GM12873 (cell line): ENCODE measurements around the gene CHST12.

Experiments used
- CTCF ChIP-seq: IDR thresholded peaks from 2 replicates; pipeline ENCODE4 v1.5.1; 2012; ENCODE audit warnings: low read depth, mild to moderate bottlenecking, moderate library complexity, low read length, control low read depth; ENCODE audit not compliant: insufficient read depth; ENCODE audit errors: missing control alignments

Gene CHST12

GRCh38 chr7:2403014-2403717 lies at the start of gene CHST12:
CHST12 (plus strand) TSS chr7:2403611; CDS start chr7:2432640, 29,029 bp downstream.
- TF ChIP-seq CTCF = no peak

GRCh38 chr7:2353936-2354185 lies 49.5 kb upstream of the CHST12 start:
- TF ChIP-seq CTCF = no peak

- no peak for TF ChIP-seq CTCF
Measured at GRCh38 chr7:2354186-2354938, 49.0 kb upstream of the CHST12 start, which contains the start of gene EIF3B. EIF3B (plus strand) TSS chr7:2354827; CDS start chr7:2354922, 95 bp downstream.

GRCh38 chr7:2354939-2355704 lies 48.3 kb upstream of the CHST12 start:
- no peak for TF ChIP-seq CTCF

GRCh38 chr7:2355705-2356008 lies 47.8 kb upstream of the CHST12 start:
- TF ChIP-seq CTCF = no peak

GRCh38 chr7:2357165-2357564 lies 46.2 kb upstream of the CHST12 start:
- TF ChIP-seq CTCF = no peak

GRCh38 chr7:2357571-2357970 lies 45.8 kb upstream of the CHST12 start:
- TF ChIP-seq CTCF = no peak
